ENCODE data around the gene TBC1D10A.

GRCh38 chr22:30375312-30375849 is 48.6 kb upstream of the TBC1D10A start:
- TF ChIP-seq CTCF (IDR thresholded peaks at IDR 0.05; ENCODE audit: insufficient read depth, low read length) (no peak), GABPA (IDR thresholded peaks at IDR 0.05; ENCODE audit: low read depth) (no peak), REST (IDR thresholded peaks at IDR 0.05; ENCODE audit: insufficient replicate concordance, low read depth) (no peak), POLR2AphosphoS5 (IDR thresholded peaks at IDR 0.05; ENCODE audit: low read depth) (no peak), SPI1 (IDR thresholded peaks at IDR 0.05; ENCODE audit: borderline replicate concordance, low read depth) (no peak)
